ENCODE data around the gene SRP9.
"Not testable (repeated sequence)": the region's sequence is repeated elsewhere in the genome, so short reads cannot be mapped to it uniquely, and the experiment has no call there.

The SRP9 gene

DNA sequence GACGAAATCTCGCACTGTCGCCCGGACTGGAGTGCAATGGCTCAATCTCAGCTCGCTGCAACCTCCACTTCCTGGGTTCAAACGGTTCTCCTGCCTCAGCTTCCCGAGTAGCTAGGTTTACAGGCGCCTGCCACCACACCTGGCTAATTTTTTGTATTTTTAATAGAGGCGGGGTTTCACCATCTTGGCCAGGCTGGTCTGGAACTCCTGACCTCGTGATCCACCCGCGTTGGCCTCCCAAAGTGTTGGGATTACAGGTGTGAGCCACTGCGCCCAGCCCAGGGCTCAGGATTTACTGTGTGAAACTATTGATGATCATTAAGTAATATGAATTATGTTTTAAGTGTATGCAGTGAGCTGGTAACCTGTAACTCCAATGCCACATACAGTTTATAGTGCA lies 1.5 kb downstream of the SRP9 start:
- H3K27ac Mint-ChIP-seq, H3K27me3 Mint-ChIP-seq, H3K9me3 Mint-ChIP-seq, H3K4me3 Mint-ChIP-seq: not testable (repeated sequence)
- Mint-ChIP-seq H3K4me1 (ENCODE audit: low read depth) (peaks cover 54% of the 10 kb centered on the region), H3K36me3 (ENCODE audit: low read depth) (peaks cover 39% of the 10 kb centered on the region)

DNA sequence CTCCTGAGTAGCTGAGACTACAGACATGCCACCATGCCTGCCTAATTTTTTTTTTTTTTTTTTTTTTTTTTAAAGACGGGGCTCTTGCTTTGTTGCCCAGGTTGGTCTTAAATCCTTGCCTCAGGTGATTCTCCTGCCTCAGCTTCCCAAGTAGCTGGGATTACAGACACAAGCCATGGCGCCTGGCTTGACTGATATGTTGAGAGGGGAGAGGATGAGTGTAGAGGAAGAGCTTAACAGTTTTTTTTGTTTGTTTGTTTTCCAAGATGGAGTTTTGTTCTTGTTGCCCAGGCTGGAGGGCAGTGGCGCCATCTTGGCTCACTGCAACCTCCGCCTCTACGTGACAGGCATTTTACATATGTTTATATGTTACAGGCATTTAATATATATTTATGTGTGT lies 2.5 kb downstream of the SRP9 start:
- Mint-ChIP-seq H3K27me3 (no peaks in the 10 kb centered on the region), H3K27ac (peak overlapping the region; percentile 33)

DNA sequence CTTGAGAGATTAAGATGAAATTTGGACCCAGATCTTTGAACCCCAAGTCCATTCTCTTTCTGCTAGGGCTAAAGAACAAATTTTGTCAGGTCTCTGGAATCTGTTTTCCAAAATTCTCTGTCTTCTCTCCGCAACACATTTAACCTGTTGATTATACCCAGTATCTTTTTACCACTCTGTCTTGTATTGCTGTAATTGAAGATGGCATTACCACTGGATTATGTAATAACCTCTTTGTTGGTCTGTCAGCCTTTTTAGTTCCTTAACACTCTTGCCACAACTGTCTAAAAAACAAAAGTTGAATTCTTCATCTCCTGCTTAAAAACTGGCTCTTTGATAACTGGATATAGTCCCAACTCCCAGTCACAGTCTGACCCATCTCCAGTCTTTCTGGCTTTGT lies 3.0 kb downstream of the SRP9 start:
- Mint-ChIP-seq H3K4me3 (peak overlapping the region; percentile 32), H3K36me3 (ENCODE audit: low read depth) (peaks cover 41% of the 10 kb centered on the region), H3K27me3 (no peaks in the 10 kb centered on the region), H3K4me1 (ENCODE audit: low read depth) (peaks cover 50% of the 10 kb centered on the region), H3K27ac (peak overlapping the region; percentile 7), H3K9me3 (no peaks in the 10 kb centered on the region)

More for the DNA sequence above, 2.5 kb downstream of the SRP9 start:
- no peaks in the 10 kb centered on the region for H3K9me3 Mint-ChIP-seq
- H3K4me3 Mint-ChIP-seq: no peak overlapping the region
- peaks cover 41% of the 10 kb centered on the region for H3K36me3 Mint-ChIP-seq (ENCODE audit: low read depth)
- H3K4me1 Mint-ChIP-seq (ENCODE audit: low read depth): peaks cover 50% of the 10 kb centered on the region

DNA sequence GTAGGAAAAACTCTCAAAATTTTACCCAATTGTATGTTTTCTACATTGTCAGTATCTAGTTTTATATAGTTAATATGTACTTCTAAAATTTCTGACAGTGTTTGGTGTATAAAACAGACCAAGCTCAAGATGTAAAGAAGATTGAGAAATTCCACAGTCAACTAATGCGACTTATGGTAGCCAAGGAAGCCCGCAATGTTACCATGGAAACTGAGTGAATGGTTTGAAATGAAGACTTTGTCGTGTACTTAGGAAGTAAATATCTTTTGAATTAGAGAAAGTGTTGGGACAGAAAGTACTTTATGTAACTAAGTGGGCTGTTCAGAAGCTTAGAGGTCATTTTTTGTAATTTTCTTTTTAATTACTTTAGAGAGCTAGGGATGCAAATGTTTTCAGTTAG lies 11.5 kb downstream of the SRP9 start:
- H3K36me3 Mint-ChIP-seq (ENCODE audit: low read depth): peaks cover 71% of the 10 kb centered on the region
- H3K4me1 Mint-ChIP-seq (ENCODE audit: low read depth): peaks cover 27% of the 10 kb centered on the region
- H3K27ac Mint-ChIP-seq, H3K27me3 Mint-ChIP-seq, H3K9me3 Mint-ChIP-seq, H3K4me3 Mint-ChIP-seq: not testable (repeated sequence)

DNA sequence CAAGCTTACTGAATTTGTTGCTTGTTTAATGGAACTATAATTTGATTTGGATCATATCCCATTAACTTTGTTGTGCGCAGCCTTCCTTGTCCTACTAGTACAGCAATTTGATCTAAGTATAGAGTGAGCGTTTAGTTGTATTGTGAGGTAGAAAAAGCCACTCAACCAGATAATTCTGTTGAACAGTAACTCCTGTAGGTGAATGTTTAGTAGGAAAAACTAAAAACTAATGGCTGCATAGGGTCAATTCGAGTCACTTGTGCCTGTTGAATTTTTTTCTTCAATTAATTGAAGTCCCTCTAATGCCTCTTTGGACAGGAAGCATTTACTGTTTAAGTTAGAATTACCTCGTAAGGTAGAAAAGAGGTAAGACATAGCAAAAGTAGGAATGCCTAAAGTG lies 17.3 kb downstream of the SRP9 start:
- Mint-ChIP-seq H3K36me3 (ENCODE audit: low read depth) (peaks cover 53% of the 10 kb centered on the region), H3K9me3 (peaks cover 3% of the 10 kb centered on the region), H3K4me3 (no peak overlapping the region), H3K27me3 (no peaks in the 10 kb centered on the region), H3K4me1 (ENCODE audit: low read depth) (peaks cover 3% of the 10 kb centered on the region), H3K27ac (no peak overlapping the region)

DNA sequence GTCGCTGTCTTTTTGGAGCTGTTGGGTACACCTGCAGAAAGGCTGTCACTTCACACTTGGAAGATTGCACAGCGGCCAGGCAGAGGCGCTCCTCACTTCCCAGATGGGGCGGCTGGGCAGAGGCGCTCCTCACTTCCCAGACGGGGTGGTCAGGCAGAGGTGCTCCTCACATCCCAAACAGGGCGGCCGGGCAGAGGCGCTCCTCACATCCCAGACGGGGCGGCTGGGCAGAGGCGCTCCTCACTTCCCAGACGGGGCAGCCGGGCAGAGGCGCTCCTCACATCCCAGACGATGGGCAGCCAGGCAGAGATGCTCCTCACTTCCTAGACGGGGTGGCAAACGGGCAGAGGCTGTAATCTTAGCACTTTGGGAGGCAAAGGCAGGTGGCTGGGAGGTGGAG lies 18.5 kb downstream of the SRP9 start:
- not testable (repeated sequence) for H3K9me3 Mint-ChIP-seq; H3K27ac Mint-ChIP-seq; H3K4me3 Mint-ChIP-seq; H3K4me1 Mint-ChIP-seq (ENCODE audit: low read depth); H3K27me3 Mint-ChIP-seq
- H3K36me3 Mint-ChIP-seq (ENCODE audit: low read depth): peaks cover 42% of the 10 kb centered on the region

DNA sequence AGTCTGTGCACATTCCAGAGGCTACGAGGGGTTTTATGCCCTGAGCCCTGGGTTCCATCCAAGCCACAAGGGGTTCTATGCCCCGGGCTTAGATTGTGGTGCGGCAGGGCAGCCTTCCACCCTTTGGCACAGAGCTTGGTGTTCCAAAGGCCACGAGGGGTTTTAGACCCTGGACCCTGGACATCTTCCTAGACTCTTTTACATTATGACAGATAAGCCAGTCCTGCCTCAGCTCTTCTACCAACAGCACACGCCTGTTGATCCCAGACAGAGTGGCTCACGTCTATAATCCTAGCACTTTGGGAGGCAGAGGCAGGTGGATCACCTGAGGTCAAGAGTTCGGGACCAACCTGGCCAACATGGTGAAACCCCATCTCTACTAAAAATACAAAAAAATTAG lies 23.5 kb downstream of the SRP9 start:
- not testable (repeated sequence) for H3K36me3 Mint-ChIP-seq (ENCODE audit: low read depth); H3K27ac Mint-ChIP-seq; H3K4me1 Mint-ChIP-seq (ENCODE audit: low read depth); H3K4me3 Mint-ChIP-seq; H3K27me3 Mint-ChIP-seq; H3K9me3 Mint-ChIP-seq

DNA sequence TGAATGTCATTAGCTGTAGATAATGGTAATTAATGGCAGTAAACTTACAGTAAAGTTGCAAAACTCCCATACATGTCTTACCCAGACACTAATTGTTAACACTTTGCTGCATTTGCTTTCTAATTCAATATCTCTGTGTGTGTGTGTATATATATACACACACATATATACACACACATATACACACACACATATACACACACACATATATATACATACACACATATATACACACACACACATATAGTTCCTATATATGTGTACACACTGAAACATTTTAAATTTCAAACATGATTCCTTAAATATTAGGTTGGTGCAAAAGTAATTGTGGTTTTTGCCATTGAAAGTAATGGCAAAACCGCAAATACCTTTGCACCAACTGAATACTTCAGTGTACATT lies 28.6 kb downstream of the SRP9 start:
- Mint-ChIP-seq H3K9me3 (no peaks in the 10 kb centered on the region), H3K4me3 (no peak overlapping the region), H3K36me3 (ENCODE audit: low read depth) (no peaks in the 10 kb centered on the region), H3K27me3 (no peaks in the 10 kb centered on the region), H3K4me1 (ENCODE audit: low read depth) (peaks cover 16% of the 10 kb centered on the region), H3K27ac (no peak overlapping the region)

DNA sequence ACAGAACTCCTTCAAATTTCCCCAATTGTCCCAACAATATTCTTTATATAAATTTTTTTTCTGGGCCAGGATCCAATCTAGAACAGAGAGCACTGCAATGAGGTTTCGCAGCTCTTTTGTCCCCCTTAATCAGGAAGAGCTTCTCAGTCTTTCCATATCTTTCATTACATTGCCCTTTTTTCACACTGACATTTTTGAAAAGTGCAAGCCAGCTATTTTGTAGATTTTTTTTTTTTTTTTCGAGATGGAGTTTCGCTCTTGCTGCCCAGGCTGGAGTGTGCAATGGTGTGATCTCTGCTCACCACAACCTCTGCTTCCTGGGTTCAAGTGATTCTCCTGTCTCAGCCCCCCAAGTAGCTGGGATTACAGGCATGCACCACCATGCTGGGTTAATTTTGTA lies 29.1 kb downstream of the SRP9 start:
- peaks cover 16% of the 10 kb centered on the region for H3K4me1 Mint-ChIP-seq (ENCODE audit: low read depth)
- H3K36me3 Mint-ChIP-seq (ENCODE audit: low read depth); H3K27ac Mint-ChIP-seq; H3K9me3 Mint-ChIP-seq; H3K4me3 Mint-ChIP-seq; H3K27me3 Mint-ChIP-seq: not testable (repeated sequence)

DNA sequence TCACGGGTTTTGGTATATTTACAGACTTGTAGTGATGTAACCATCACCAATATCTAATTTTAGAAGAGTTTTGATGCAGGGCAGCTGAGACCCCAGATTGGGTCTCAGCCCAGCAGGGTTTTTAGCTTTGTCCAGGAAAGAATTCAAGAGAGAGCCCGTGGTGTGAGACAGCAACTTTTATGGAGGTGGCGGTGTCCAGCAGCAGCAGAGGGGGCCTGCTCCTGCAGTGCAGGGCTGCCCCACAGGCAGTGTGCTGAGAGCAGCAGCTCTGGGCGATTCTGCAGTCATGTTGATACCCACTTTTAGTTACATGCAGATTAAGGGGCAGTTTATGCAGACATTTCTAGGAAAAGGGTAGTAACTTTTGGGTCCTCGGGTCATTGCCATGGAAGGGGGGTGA lies 30.5 kb downstream of the SRP9 start:
- no peaks in the 10 kb centered on the region for H3K9me3 Mint-ChIP-seq
- no peaks in the 10 kb centered on the region for H3K36me3 Mint-ChIP-seq (ENCODE audit: low read depth)
- peaks cover 16% of the 10 kb centered on the region for H3K4me1 Mint-ChIP-seq (ENCODE audit: low read depth)
- H3K4me3 Mint-ChIP-seq: no peak overlapping the region
- no peak overlapping the region for H3K27ac Mint-ChIP-seq
- H3K27me3 Mint-ChIP-seq: no peaks in the 10 kb centered on the region

DNA sequence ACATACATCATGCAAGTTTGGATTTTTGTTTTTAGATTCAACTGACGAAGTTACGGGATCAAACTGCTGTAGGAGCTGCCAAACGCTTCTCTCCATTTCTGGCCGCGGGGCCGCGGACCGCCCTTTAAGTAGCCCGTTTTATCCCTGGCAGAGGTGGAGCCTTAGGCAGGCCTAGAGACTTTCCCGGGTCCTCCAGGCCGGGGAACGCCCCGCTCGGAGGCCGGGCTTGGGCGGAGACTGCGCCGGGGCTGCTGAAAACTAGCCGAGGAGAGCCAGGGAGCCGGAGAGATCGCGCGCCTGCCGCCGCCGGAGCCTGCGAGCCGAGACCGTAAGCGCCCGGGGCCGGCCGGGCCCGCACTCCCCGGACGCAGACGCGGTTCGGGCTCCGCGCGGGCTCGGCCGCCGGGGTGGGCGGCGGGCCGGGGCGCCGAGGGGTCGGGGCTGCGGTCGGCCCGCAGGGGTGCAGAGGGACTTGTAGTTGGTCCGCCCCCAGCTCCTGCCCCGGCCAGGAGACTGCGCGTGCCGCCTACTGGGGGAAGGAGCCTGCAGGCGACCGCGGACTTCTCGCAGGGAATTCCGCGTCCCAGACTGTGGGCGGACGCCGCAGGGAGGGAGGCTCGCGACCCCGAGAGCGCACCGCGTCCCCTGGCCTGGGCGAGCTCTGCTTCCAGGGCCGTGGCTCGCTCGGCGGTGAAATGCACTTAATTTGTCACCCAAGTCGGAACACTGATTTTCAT lies 32.4 kb downstream of the SRP9 start, which contains the start of gene EPHX1:
Gene EPHX1, plus strand, starts transcription at position 283 of the 737 bp plus-strand sequence. CDS start 18,606 bp downstream, outside the sequence.
- Mint-ChIP-seq H3K4me1 (ENCODE audit: low read depth) (peaks cover 16% of the 10 kb centered on the region), H3K9me3 (no peaks in the 10 kb centered on the region), H3K27ac (peak within 1 kb of the TSS; percentile 21), H3K27me3 (no peaks in the 10 kb centered on the region), H3K4me3 (peak within 1 kb of the TSS; percentile 79), H3K36me3 (ENCODE audit: low read depth) (no peaks in the 10 kb centered on the region)

DNA sequence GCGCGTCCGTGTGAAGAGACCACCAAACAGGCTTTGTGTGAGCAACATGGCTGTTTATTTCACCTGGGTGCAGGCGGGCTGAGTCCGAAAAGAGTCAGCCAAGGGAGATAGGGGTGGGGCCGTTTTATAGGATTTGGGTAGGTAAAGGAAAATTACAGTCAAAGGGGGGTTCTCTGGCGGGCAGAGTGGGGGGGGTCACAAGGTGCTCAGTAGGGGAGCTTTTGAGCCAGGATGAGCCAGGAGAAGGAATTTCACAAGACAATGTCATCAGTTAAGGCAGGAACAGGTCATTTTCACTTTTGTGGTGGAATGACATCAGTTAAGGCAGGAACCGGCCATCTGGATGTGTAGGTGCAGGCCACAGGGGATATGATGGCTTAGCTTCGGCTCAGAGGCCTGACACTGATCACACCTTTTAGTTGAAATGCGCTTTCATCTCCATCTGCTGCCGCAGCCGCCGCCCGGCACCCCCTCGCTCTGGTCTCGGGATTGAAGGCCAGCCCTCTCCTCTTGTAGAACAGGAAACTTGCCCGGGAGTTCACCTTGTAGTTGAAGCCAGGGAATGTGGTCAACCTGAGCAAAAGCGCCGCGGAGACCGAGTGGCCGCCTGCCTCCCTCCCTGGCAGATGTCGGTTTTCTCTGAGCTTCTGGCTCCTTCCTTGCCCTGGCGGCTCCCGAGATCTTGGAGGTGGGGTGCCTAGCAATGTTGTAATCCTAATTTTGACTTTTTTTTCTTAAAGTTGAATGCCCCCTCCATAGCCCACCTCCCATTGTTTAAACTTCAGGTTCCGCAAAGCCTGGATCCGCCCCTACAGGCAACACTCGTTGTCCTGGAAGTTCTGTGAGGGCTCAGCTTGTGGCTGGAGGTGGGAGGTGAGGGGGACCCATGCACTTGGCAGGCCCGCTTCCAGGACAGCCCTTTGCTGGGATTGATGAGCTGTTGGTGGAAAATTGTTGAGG lies 33.2 kb downstream of the SRP9 start:
- Mint-ChIP-seq H3K4me1 (ENCODE audit: low read depth) (peaks cover 16% of the 10 kb centered on the region), H3K4me3 (peak overlapping the region; percentile 73)
- H3K27me3 Mint-ChIP-seq; H3K36me3 Mint-ChIP-seq (ENCODE audit: low read depth); H3K9me3 Mint-ChIP-seq; H3K27ac Mint-ChIP-seq: not testable (repeated sequence)

DNA sequence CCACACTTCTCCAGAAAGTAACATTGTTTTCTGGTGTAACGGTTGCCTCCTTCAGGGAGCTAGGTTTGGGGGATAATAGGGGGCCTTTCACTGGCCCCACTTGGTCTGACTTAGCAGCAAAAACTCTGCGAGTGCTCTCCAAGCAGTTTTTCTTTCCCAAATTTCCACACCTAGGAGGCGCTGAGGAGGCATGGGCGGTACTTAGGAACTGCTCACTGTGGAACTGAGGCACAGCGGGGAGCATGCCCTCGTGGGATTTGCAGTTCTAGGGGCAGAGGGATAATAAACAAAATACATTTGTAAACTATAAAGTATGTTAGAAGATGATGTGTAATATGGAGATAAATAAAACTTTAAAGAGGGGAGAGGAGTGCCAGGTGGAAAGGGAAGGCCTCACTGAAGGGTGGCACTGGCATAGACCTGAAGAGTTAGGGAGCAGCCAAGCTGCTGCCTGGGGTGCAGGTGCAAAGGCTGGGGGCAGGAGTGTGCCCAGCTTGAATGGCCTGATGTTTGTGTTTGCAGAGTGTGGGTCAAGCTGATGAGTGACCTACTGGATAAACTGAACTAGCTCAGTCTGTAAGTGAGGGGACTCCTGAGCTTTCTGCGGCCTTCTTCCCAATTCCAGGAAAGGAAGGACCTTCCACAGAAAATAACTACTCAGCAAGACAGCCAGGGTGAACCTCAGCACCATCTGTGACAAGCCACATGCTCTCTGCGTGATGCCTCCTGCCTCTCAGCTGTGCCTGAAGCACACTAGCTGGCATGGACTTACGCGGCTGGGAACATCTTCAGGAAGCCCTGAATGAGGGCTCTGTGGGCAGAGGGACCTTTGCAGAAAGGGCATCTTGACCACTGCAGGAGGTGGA lies 34.2 kb downstream of the SRP9 start:
- no peaks in the 10 kb centered on the region for H3K9me3 Mint-ChIP-seq
- H3K36me3 Mint-ChIP-seq (ENCODE audit: low read depth): no peaks in the 10 kb centered on the region
- no peaks in the 10 kb centered on the region for H3K27me3 Mint-ChIP-seq
- peaks cover 16% of the 10 kb centered on the region for H3K4me1 Mint-ChIP-seq (ENCODE audit: low read depth)
- no peak overlapping the region for H3K4me3 Mint-ChIP-seq
- no peak overlapping the region for H3K27ac Mint-ChIP-seq

DNA sequence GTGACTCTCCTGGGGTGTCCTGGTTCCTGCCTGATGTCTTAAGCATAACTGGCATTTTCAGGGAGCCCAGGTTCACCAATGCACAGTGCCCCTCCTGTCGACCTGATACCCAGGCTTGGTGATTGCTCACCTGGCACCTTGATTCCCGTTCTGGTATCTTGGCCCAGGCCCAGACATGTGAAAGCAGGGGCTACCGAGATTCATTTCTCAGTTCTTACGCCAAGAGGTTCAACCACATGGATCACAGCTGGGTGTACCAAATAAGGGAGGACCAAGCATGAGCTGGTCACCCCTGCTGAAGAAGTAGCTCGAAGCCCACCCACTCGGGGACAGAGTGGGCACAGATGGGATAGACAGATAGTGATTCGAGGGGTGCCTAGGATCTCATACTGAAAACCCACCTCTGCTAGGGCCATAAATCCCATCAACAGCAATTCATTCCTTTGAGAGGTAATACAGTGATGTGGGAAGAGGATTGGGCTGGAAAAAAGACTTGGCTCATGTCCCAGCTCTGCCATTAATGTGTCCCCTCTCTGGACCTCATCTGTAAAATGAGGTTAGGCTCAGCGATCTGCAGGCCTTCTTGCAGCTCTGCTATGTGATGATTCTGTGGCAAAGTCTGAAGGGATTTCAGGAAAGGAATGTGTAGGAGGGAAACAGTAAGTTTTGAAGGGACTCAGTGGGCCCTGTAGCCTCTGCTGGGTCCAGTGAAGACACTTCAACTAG lies 35.0 kb downstream of the SRP9 start:
- Mint-ChIP-seq H3K27ac (no peak overlapping the region), H3K4me3 (no peak overlapping the region), H3K27me3 (no peaks in the 10 kb centered on the region), H3K9me3 (no peaks in the 10 kb centered on the region), H3K4me1 (ENCODE audit: low read depth) (peaks cover 18% of the 10 kb centered on the region), H3K36me3 (ENCODE audit: low read depth) (no peaks in the 10 kb centered on the region)

Data from stimulated activated naive CD8-positive, alpha-beta T cell treated with anti-CD3 and anti-CD28 coated beads, Interleukin-15, Interleukin-2, amounts not matched to agents 100 ng/mL and 50 ng/mL, for 24 hours (primary cell).